ENCODE data around the gene CARMIL1. TPM values are rescaled to one million over a fixed set of nuclear protein-coding genes. Genes with fewer than 3 reads are reported as not detected.

Gene CARMIL1
- total RNA-seq, 2 experiments from 2014 or later: 1.3 to 1.5 TPM

- H3K27ac Mint-ChIP-seq: no peak overlapping the region
- no peaks in the 10 kb centered on the region for H3K27me3 Mint-ChIP-seq
- no peaks in the 10 kb centered on the region for H3K4me1 Mint-ChIP-seq
- no peaks in the 10 kb centered on the region for H3K36me3 Mint-ChIP-seq (ENCODE audit: low read depth)
- no peaks in the 10 kb centered on the region for H3K9me3 Mint-ChIP-seq
- ChIA-PET CTCF (no interaction called here), POLR2A (no interaction called here)
- DNase-seq: no peak
- no peak overlapping the region for H3K4me3 Mint-ChIP-seq
Measured at GRCh38 chr6:25525078-25525477, 245.9 kb downstream of the CARMIL1 start.

- H3K4me3 Mint-ChIP-seq: no peak overlapping the region
- no peak overlapping the region for H3K27ac Mint-ChIP-seq
- H3K4me1 Mint-ChIP-seq: no peaks in the 10 kb centered on the region
- no peak for DNase-seq
- no peaks in the 10 kb centered on the region for H3K9me3 Mint-ChIP-seq
- H3K27me3 Mint-ChIP-seq: no peaks in the 10 kb centered on the region
- POLR2A ChIA-PET: no interaction called here
- CTCF ChIA-PET: interaction anchor here (0.5 to 1.5 kb wide), 3 partner anchors 10 to 269 kb away, joined by 3 to 4 read pairs (median 3); no protein-coding TSS in a partner anchor
- no peaks in the 10 kb centered on the region for H3K36me3 Mint-ChIP-seq (ENCODE audit: low read depth)
Measured at GRCh38 chr6:25534942-25535631, 255.9 kb downstream of the CARMIL1 start.

- no peak overlapping the region for H3K27ac Mint-ChIP-seq
- CTCF ChIA-PET: interaction anchor here (1.2 kb wide), 1 partner anchor 20 kb away, joined by 3 read pairs; no protein-coding TSS in a partner anchor
- no peaks in the 10 kb centered on the region for H3K27me3 Mint-ChIP-seq
- DNase-seq: no peak
- no peaks in the 10 kb centered on the region for H3K4me1 Mint-ChIP-seq
- no peaks in the 10 kb centered on the region for H3K9me3 Mint-ChIP-seq
- no peak overlapping the region for H3K4me3 Mint-ChIP-seq
- POLR2A ChIA-PET: no interaction called here
- H3K36me3 Mint-ChIP-seq (ENCODE audit: low read depth): no peaks in the 10 kb centered on the region
Measured at GRCh38 chr6:25535632-25536225, 256.6 kb downstream of the CARMIL1 start.

GRCh38 chr6:25536781-25537180, 257.6 kb downstream of the CARMIL1 start:
- H3K27me3 Mint-ChIP-seq: no peaks in the 10 kb centered on the region
- H3K9me3 Mint-ChIP-seq: no peaks in the 10 kb centered on the region
- no peaks in the 10 kb centered on the region for H3K36me3 Mint-ChIP-seq (ENCODE audit: low read depth)
- DNase-seq: no peak
- H3K27ac Mint-ChIP-seq: no peak overlapping the region
- H3K4me3 Mint-ChIP-seq: no peak overlapping the region
- POLR2A ChIA-PET: no interaction called here
- CTCF ChIA-PET: interaction anchor here (1.2 kb wide), 1 partner anchor 19 kb away, joined by 3 read pairs; no protein-coding TSS in a partner anchor
- H3K4me1 Mint-ChIP-seq: no peaks in the 10 kb centered on the region

GRCh38 chr6:25537349-25538018, 258.3 kb downstream of the CARMIL1 start:
- ChIA-PET POLR2A (no interaction called here), CTCF (no interaction called here)
- Mint-ChIP-seq H3K27me3 (no peaks in the 10 kb centered on the region), H3K9me3 (no peaks in the 10 kb centered on the region), H3K27ac (no peak overlapping the region), H3K4me1 (no peaks in the 10 kb centered on the region), H3K4me3 (no peak overlapping the region), H3K36me3 (ENCODE audit: low read depth) (no peaks in the 10 kb centered on the region)
- DNase-seq: no peak

- H3K27me3 Mint-ChIP-seq: no peaks in the 10 kb centered on the region
- no peak overlapping the region for H3K4me3 Mint-ChIP-seq
- H3K27ac Mint-ChIP-seq: no peak overlapping the region
- ChIA-PET CTCF (no interaction called here), POLR2A (no interaction called here)
- H3K4me1 Mint-ChIP-seq: no peaks in the 10 kb centered on the region
- DNase-seq: no peak
- no peaks in the 10 kb centered on the region for H3K9me3 Mint-ChIP-seq
- H3K36me3 Mint-ChIP-seq (ENCODE audit: low read depth): no peaks in the 10 kb centered on the region
Measured at GRCh38 chr6:25541228-25541627, 262.1 kb downstream of the CARMIL1 start.

- no peak overlapping the region for H3K27ac Mint-ChIP-seq
- POLR2A ChIA-PET: no interaction called here
- no peaks in the 10 kb centered on the region for H3K4me1 Mint-ChIP-seq
- H3K4me3 Mint-ChIP-seq: no peak overlapping the region
- H3K9me3 Mint-ChIP-seq: no peaks in the 10 kb centered on the region
- H3K27me3 Mint-ChIP-seq: no peaks in the 10 kb centered on the region
- DNase-seq: no peak
- CTCF ChIA-PET: interaction anchor here (0.6 to 2.0 kb wide), 4 partner anchors 11 to 306 kb away, joined by 3 to 5 read pairs (median 4); no protein-coding TSS in a partner anchor
- no peaks in the 10 kb centered on the region for H3K36me3 Mint-ChIP-seq (ENCODE audit: low read depth)
Measured at GRCh38 chr6:25542984-25543910, 264.1 kb downstream of the CARMIL1 start.

- H3K9me3 Mint-ChIP-seq: no peaks in the 10 kb centered on the region
- ChIA-PET POLR2A (no interaction called here), CTCF (interaction anchor here (0.6 to 1.5 kb wide), 3 partner anchors 10 to 279 kb away, joined by 3 read pairs; no protein-coding TSS in a partner anchor)
Measured at GRCh38 chr6:25544833-25545232, 265.7 kb downstream of the CARMIL1 start.

GRCh38 chr6:25547797-25548196, 268.6 kb downstream of the CARMIL1 start:
- no peak overlapping the region for H3K27ac Mint-ChIP-seq
- DNase-seq: no peak
- ChIA-PET CTCF (interaction anchor here (0.7 kb wide), 1 partner anchor 269 kb away, joined by 3 read pairs; the partner anchor contains the start of gene CARMIL1), POLR2A (no interaction called here)
- H3K27me3 Mint-ChIP-seq: no peaks in the 10 kb centered on the region
- H3K4me1 Mint-ChIP-seq: no peaks in the 10 kb centered on the region
- H3K9me3 Mint-ChIP-seq: no peaks in the 10 kb centered on the region
- H3K4me3 Mint-ChIP-seq: no peak overlapping the region
- H3K36me3 Mint-ChIP-seq (ENCODE audit: low read depth): no peaks in the 10 kb centered on the region

More at GRCh38 chr6:25544833-25545232, 265.7 kb downstream of the CARMIL1 start:
- no peak for DNase-seq
- no peaks in the 10 kb centered on the region for H3K4me1 Mint-ChIP-seq
- H3K36me3 Mint-ChIP-seq (ENCODE audit: low read depth): no peaks in the 10 kb centered on the region
- no peak overlapping the region for H3K4me3 Mint-ChIP-seq
- H3K27ac Mint-ChIP-seq: no peak overlapping the region
- H3K27me3 Mint-ChIP-seq: no peaks in the 10 kb centered on the region

GRCh38 chr6:25548451-25548850, 269.3 kb downstream of the CARMIL1 start:
- H3K9me3 Mint-ChIP-seq: no peaks in the 10 kb centered on the region
- no peaks in the 10 kb centered on the region for H3K27me3 Mint-ChIP-seq
- no peak overlapping the region for H3K27ac Mint-ChIP-seq
- POLR2A ChIA-PET: no interaction called here
- CTCF ChIA-PET: no interaction called here
- no peak overlapping the region for H3K4me3 Mint-ChIP-seq
- no peak for DNase-seq
- H3K4me1 Mint-ChIP-seq: no peaks in the 10 kb centered on the region
- H3K36me3 Mint-ChIP-seq (ENCODE audit: low read depth): no peaks in the 10 kb centered on the region

GRCh38 chr6:25550631-25551030, 271.5 kb downstream of the CARMIL1 start:
- Mint-ChIP-seq H3K4me1 (no peaks in the 10 kb centered on the region), H3K9me3 (no peaks in the 10 kb centered on the region), H3K4me3 (no peak overlapping the region), H3K36me3 (ENCODE audit: low read depth) (no peaks in the 10 kb centered on the region), H3K27me3 (no peaks in the 10 kb centered on the region), H3K27ac (no peak overlapping the region)
- no peak for DNase-seq
- ChIA-PET CTCF (no interaction called here), POLR2A (interaction anchor here (0.6 kb wide), 1 partner anchor 197 kb away, joined by 3 read pairs; no protein-coding TSS in a partner anchor)

GRCh38 chr6:25553502-25553901, 274.3 kb downstream of the CARMIL1 start:
- no peaks in the 10 kb centered on the region for H3K27me3 Mint-ChIP-seq
- POLR2A ChIA-PET: no interaction called here
- no peak overlapping the region for H3K27ac Mint-ChIP-seq
- H3K36me3 Mint-ChIP-seq (ENCODE audit: low read depth): no peaks in the 10 kb centered on the region
- no peak for DNase-seq
- H3K9me3 Mint-ChIP-seq: no peaks in the 10 kb centered on the region
- peaks cover 2% of the 10 kb centered on the region for H3K4me1 Mint-ChIP-seq
- CTCF ChIA-PET: interaction anchor here (2.1 kb wide), 1 partner anchor 288 kb away, joined by 7 read pairs; no protein-coding TSS in a partner anchor
- no peak overlapping the region for H3K4me3 Mint-ChIP-seq
